NCI-H2227 treated with DMSO at 0.1 percent for 48 hours (cell line): ENCODE measurements around the gene SETX.
"Not testable (repeated sequence)": the region's sequence is repeated elsewhere in the genome, so short reads cannot be mapped to it uniquely, and the experiment has no call there.

Experiments
- DNase-seq: peaks from one replicate; lab custom pipeline; 2025; lab: John Stamatoyannopoulos, UW

Gene SETX

DNA sequence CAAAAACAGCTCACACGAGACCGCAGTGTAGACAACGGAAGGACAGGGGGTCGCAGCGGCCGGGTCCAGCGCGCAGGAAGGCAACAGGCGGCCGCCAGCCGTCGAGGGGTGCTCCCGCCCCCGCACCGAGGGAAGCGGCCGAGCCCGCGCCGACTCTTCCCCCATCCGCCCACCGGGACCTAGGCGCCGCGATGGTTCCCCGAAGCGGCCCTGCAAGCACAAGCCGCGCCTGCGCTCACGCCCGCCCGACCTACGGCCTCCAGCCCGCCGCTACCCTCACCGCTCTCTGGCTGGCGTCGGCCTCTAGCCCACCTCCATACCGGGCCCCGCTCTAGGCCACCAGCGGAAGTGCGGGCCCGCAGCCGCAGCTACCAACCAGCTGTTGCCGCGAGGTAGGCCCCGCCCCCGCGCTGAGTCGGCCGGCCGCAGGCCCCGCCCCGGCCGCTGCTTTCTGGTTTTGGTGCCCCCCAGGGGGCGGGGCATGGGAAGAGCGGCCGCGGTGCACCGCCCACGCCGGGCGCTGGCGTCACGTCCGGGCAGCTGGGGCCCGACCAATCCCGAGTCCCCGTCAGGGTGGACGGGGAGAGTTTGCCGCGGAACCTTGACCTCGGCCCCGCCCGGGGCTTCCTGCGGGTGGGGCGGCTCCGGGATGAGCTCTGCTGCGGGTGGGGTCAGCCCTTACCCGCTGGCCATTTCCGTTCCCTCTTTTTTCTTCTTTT is at the start of gene SETX:
Gene SETX, minus strand, starts transcription at position 350 of the 719 bp plus-strand sequence. CDS start 5,558 bp downstream, outside the sequence.
- peak; percentile 92 for DNase-seq

GRCh38 chr9:132404228-132404881 is 49.6 kb upstream of the SETX start:
- no peak for DNase-seq

DNA sequence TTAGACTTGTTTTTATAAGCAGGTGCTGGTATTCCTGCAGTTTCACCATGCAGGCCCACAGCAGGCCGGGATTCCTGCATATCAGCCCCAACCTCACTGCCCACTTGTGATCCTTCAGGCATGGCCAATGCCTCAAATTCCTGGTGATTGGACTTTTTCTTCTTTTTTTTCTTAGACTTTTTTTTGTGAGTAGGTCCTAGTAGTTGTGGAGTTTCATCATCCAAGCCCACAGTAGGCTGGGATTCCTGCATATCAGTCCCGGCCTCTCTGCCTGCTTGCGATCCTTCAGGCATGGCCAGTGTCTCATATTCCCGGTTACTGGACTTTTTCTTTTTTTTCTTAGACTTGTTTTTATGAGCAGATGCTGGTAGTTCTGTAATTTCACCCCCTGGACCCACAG is 47.0 kb upstream of the SETX start:
- DNase-seq: no peak

- no peak for DNase-seq
These were observed 40.8 kb upstream of the SETX start for GRCh38 chr9:132395560-132395959.

- no peak for DNase-seq
These were observed 36.7 kb upstream of the SETX start for GRCh38 chr9:132391449-132391848.

DNA sequence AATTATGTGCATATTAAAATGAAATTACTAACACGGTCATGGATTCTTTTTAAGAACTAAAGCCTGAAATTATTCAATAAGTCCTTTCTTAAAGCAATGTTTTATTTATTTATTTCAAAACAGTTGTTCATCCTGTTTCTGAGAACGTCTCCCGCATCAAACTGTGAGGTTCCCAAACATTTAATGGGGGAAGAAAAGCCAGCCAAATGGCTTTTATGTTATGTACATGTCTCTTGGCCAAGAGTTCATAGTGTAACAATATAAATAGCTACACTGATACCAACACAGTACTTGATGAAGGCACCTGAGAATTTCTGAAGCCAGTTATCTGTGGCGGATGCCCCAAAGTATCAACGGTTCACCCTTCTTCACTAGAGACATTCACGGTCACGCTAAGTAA is 36.2 kb upstream of the SETX start:
- no peak for DNase-seq

DNA sequence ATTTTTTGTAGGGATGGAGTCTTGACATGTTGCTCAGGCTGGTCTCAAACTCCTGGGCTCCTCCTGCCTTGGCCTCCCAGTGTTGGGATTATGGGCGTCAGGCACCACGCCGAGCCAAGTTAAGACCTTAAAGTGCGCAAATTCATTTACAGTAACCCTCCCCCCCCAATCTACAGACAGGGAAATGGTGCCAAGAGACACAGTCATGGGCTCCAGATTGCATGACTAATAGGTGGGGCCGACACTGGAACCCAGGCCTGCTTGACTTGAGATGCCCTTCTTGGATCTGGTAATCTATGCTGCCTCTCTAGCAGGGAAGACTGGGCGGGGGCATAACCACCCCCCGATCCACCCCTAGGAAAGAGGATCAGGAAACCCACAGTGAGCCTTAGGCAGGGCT is 32.3 kb upstream of the SETX start:
- no peak for DNase-seq

- DNase-seq: no peak
These were observed 29.6 kb upstream of the SETX start for GRCh38 chr9:132384376-132384775.

DNA sequence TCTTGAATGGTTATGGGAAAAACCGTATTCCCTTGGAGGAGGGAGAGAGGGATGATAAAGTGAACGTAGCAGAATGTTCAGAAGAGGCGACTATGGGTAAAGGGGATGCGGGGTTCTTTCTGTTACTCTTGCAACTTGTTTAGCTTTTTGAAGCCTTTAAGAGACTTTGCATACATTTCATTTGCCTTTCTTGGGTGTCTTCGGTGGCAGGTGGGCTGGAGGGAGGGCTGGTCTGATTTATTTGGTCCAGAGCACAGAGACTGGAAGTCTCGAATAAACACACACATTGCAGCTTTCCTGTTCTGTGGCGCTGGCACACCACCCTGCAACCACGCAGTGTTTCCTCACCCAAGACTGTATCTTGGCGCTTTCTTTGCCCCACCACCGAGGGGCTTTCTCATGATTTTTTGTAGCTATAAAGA is 28.7 kb upstream of the SETX start:
- no peak for DNase-seq

GRCh38 chr9:132381966-132382541 is 27.3 kb upstream of the SETX start:
- no peak for DNase-seq

- not testable (repeated sequence) for DNase-seq
These were observed 23.6 kb upstream of the SETX start for GRCh38 chr9:132378416-132378815.

DNA sequence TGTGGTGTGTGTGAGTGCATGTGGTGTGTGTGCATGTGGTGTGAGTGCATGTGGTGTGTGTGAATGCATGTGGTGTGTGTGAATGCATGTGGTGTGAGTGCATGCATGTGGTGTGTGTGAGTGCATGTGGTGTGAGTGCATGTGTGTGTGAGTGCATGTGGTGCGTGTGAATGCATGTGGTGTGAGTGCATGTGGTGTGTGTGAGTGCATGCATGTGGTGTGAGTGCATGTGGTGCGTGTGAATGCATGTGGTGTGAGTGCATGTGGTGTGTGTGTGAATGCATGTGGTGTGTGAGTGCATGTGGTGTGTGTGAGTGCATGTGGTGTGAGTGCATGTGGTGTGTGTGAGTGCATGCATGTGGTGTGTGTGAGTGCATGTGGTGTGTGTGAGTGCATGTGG is 23.0 kb upstream of the SETX start:
- not testable (repeated sequence) for DNase-seq

GRCh38 chr9:132372177-132373095 is 17.6 kb upstream of the SETX start:
- no peak for DNase-seq

DNA sequence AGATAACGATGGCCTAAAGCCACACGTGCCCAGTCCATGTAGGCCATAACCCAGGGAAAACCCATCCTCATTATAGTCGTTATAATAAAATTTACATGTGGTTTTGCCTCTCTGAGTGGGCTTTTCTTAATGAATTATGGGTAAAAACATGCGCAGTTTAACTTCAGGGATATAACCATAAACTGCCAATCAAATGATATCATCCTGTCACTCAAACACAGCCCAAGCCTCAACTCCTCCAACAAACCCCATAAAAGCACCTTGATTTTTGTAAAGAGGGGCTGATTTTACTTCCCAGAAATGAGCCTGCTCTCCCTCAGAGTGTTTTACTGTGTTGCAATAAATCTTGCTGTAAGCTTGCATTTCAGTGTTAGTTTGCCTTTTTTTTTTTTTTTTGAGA is 15.8 kb upstream of the SETX start:
- no peak for DNase-seq

- no peak for DNase-seq
These were observed 14.6 kb upstream of the SETX start for GRCh38 chr9:132369421-132369820.

- no peak for DNase-seq
These were observed 13.0 kb upstream of the SETX start for GRCh38 chr9:132367613-132368313.

- no peak for DNase-seq
These were observed 11.7 kb upstream of the SETX start for GRCh38 chr9:132366481-132366880.

DNA sequence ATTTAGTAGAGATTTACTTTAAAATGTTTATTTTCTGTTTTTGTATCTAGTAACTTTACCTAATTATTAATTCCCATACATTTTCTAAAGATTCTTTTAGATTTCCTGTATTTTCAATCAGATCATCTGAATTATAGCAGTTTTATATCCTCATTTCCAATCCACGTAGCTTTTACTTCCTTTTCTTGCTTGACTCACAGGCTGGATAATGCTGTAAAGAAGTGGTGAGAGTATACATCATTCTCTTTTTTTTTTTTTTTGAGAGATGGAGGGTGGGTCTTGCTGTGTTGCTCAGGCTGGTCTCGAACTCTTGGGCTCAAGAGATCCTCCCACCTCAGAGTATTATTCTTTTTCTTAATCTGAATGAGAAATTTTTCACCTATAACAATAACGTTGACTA is 11.2 kb upstream of the SETX start:
- no peak for DNase-seq

- no peak for DNase-seq
These were observed 9.3 kb upstream of the SETX start for GRCh38 chr9:132364068-132364467.

GRCh38 chr9:132357764-132358163 is 3.0 kb upstream of the SETX start:
- no peak for DNase-seq

GRCh38 chr9:132356324-132356924 is 1.6 kb upstream of the SETX start:
- no peak for DNase-seq
